ENCODE data around the gene COL17A1.

Gene COL17A1

GRCh38 chr10:104098358-104098925 is 12.8 kb upstream of the COL17A1 start:
- Histone ChIP-seq H3K27me3 (ENCODE audit: insufficient read depth, poor library complexity, severe bottlenecking) (no peaks in the 10 kb centered on the region), H3K4me3 (replicated peaks; ENCODE audit: insufficient read depth, low read length) (no peak overlapping the region), H3K27ac (replicated peaks) (no peak overlapping the region)
- no peak for TF ChIP-seq GABPA (IDR thresholded peaks at IDR 0.05; ENCODE audit: low read depth)
- no peak for TF ChIP-seq SPI1 (IDR thresholded peaks at IDR 0.05; ENCODE audit: borderline replicate concordance, low read depth)
- no peak for TF ChIP-seq REST (IDR thresholded peaks at IDR 0.05; ENCODE audit: insufficient replicate concordance, low read depth)
- no peak for TF ChIP-seq POLR2AphosphoS5 (IDR thresholded peaks at IDR 0.05; ENCODE audit: low read depth)
- TF ChIP-seq, protein P1, sequence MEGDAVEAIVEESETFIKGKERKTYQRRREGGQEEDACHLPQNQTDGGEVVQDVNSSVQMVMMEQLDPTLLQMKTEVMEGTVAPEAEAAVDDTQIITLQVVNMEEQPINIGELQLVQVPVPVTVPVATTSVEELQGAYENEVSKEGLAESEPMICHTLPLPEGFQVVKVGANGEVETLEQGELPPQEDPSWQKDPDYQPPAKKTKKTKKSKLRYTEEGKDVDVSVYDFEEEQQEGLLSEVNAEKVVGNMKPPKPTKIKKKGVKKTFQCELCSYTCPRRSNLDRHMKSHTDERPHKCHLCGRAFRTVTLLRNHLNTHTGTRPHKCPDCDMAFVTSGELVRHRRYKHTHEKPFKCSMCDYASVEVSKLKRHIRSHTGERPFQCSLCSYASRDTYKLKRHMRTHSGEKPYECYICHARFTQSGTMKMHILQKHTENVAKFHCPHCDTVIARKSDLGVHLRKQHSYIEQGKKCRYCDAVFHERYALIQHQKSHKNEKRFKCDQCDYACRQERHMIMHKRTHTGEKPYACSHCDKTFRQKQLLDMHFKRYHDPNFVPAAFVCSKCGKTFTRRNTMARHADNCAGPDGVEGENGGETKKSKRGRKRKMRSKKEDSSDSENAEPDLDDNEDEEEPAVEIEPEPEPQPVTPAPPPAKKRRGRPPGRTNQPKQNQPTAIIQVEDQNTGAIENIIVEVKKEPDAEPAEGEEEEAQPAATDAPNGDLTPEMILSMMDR (IDR thresholded peaks at IDR 0.05; ENCODE audit: insufficient read depth, low read length), result no peak
- DNase-seq (ENCODE audit: low read depth in 1 of 2, low spot score in 1 of 2), result no peak

- no peak for DNase-seq (ENCODE audit: low read depth in 1 of 2, low spot score in 1 of 2)
- no peak overlapping the region for H3K27ac ChIP-seq (replicated peaks)
- TF ChIP-seq POLR2AphosphoS5 (IDR thresholded peaks at IDR 0.05; ENCODE audit: low read depth) (no peak), SPI1 (IDR thresholded peaks at IDR 0.05; ENCODE audit: borderline replicate concordance, low read depth) (no peak), GABPA (IDR thresholded peaks at IDR 0.05; ENCODE audit: low read depth) (no peak), REST (IDR thresholded peaks at IDR 0.05; ENCODE audit: insufficient replicate concordance, low read depth) (no peak)
- TF ChIP-seq, protein P1 (IDR thresholded peaks at IDR 0.05; ENCODE audit: insufficient read depth, low read length), result no peak
- no peaks in the 10 kb centered on the region for H3K27me3 ChIP-seq (ENCODE audit: insufficient read depth, poor library complexity, severe bottlenecking)
- no peak overlapping the region for H3K4me3 ChIP-seq (replicated peaks; ENCODE audit: insufficient read depth, low read length)
These were observed 11.0 kb upstream of the COL17A1 start for GRCh38 chr10:104096692-104097091.

DNA sequence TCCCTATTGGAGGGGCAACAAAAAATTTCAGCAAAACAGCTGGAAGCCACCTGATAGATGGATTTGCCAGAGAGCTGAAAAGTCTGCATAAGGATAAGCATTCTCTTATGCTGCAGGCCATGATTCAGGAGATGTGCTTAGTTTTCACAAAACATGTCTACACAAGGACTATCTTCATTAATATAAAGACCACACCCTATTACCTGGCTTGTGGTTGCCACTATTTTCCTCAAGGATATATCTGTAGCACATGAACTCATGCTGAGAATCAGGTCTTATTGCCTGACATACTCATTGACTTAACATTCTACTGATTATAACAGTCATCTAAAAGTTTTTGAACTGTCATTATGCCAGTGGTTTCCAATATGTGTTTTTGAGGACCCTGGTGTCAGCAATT is 7.1 kb upstream of the COL17A1 start:
- no peak for DNase-seq (ENCODE audit: low read depth in 1 of 2, low spot score in 1 of 2)

More for the DNA sequence above, 7.1 kb upstream of the COL17A1 start:
- Histone ChIP-seq H3K27me3 (ENCODE audit: insufficient read depth, poor library complexity, severe bottlenecking) (peaks cover 2% of the 10 kb centered on the region), H3K27ac (replicated peaks) (no peak overlapping the region), H3K4me3 (replicated peaks; ENCODE audit: insufficient read depth, low read length) (no peak overlapping the region)
- TF ChIP-seq, protein P1 (IDR thresholded peaks at IDR 0.05; ENCODE audit: insufficient read depth, low read length), result no peak
- no peak for TF ChIP-seq POLR2AphosphoS5 (IDR thresholded peaks at IDR 0.05; ENCODE audit: low read depth)

Measured in HL-60 (cell line).